GM20431 (cell line): Measurements from ENCODE around the gene TRAPPC1.
"Not testable (repeated sequence)": the region's sequence is repeated elsewhere in the genome, so short reads cannot be mapped to it uniquely, and the experiment has no call there.

Source experiments
- in situ Hi-C: fragments of 300-500 bp; cut with MseI, MboI; formaldehyde crosslinking; loops from one replicate; pipeline ENCODE4 v1.15.0; 2020; ENCODE audit warnings: low sequenced_read_pairs; ENCODE audit not compliant: unreplicated experiment

TRAPPC1 gene, protein sequence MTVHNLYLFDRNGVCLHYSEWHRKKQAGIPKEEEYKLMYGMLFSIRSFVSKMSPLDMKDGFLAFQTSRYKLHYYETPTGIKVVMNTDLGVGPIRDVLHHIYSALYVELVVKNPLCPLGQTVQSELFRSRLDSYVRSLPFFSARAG

GRCh38 chr17:7931709-7932482 is at the start of gene TRAPPC1, which contains the start of gene CNTROB:
TSS of gene TRAPPC1 (minus strand) at chr17:7931946. CDS start at chr17:7931829, 117 bp downstream.
TSS of gene CNTROB (plus strand) at chr17:7932206. CDS start at chr17:7933080, 874 bp downstream.
- in situ Hi-C loops, result no loop called here

GRCh38 chr17:7977805-7978204 is 46.1 kb upstream of the TRAPPC1 start:
- in situ Hi-C loops, result loop anchor here (25.0 kb wide), 1 partner anchor 241 kb away; no protein-coding TSS in a partner anchor

DNA sequence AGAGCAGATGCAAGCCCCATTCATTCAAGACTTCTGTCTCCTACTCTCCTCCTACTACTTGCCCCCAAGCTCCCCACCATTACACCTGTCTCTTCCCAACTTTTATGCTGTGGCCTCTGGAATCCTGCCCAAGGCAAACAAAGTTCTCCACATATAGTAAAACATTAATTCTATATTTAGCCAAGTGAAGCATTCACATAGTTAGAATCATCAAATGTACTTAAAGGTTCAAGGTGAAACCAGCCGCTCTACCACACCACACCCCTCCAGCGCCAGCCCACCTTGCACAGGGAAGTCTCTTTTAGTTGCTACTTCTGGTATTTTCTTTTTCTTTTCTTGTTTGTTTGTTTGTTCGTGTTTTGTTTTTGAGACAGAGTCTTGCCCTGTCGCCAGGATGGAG is 45.3 kb upstream of the TRAPPC1 start:
- in situ Hi-C loops, result loop anchor here (25.0 kb wide), 1 partner anchor 240 kb away; no protein-coding TSS in a partner anchor

GRCh38 chr17:7974638-7975131 is 42.9 kb upstream of the TRAPPC1 start:
- in situ Hi-C loops, result loop anchor here (25.0 kb wide), 1 partner anchor 237 kb away; no protein-coding TSS in a partner anchor

DNA sequence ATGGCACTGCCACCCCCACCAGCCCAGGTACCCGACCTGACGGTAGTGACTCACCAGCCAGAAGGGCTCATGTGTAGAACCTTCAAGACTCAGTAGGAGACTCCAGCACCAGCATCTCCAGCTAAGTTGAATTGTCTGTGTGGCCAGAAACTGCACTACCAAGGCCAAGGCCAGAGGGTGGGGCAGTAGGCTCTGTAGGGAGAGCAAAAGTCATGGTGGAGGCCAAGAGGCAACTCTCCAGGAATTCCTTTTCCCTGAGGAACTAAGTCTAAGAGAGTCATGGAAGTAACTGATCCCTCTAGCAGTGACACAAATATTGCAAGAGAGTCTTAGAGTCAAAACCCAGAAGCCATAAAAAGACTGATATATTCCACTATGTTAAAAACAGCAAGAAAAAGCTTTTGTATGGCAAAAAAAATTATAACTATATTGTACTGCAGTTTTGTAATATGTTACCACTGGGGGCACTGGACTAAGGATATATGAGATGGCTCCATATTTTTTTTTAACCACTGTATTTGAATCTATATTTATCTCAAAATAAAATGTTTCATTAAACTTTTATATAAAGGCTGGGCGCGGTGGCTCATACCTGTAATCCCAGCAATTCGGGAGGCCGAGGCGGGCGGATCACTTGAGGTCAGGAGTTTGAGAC is 40.5 kb upstream of the TRAPPC1 start:
- in situ Hi-C loops, result no loop called here

DNA sequence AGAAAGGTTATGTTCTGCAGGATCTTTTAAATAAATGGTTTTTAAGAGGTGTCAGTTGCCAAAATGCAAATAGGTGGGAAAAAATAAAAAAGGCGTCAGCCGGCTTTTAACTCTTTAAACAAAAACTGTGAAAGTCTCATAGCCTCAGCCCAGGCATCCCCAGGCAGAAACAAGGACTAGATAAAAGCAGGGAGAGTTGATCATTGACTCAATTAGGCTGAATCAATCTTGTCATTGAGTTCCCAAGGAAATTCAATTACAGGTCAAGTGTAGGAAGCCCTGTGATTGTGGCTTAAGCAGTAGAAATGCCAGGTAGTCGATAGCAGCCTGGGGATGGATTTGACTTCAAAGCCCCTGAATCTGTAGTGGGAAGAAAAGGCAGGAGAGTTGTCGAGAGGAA is 39.9 kb upstream of the TRAPPC1 start:
- in situ Hi-C loops, result no loop called here

DNA sequence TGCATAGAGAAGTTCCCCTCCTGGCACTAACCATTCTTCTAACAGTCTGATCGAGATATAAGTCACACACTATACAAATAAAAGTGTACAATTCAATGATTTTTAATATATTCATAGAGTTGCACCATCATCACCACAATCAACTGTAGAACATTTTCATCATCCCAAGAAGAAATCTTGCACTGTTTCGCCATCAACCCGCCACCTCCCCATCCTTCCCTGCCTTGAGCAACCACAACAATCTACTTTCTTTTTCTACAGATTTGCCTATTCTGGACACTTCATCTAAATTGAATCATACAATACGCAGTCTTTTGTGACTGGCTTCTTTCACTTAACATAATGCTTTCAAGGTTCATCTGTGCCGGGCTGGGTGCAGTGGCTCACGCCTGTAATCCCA is 37.7 kb upstream of the TRAPPC1 start:
- in situ Hi-C loops, result no loop called here

DNA sequence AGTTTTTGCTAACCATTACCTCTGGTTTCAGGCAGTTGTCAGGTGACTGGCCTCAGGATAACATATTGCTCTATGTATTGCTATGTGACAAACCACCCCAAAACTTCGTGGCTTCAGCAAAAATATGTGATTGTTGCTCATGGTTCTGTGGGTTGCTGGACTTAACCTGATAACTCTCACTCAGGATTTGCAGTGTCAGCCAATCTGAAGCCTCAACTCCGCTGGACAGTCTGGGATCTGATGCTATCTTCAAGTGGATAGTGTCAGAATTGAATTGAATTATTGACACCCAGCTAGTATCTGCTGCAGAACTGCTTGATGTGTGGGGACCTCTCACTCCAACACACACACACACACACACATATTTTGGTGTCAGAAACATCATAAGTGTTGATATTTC is 36.0 kb upstream of the TRAPPC1 start:
- in situ Hi-C loops, result no loop called here

DNA sequence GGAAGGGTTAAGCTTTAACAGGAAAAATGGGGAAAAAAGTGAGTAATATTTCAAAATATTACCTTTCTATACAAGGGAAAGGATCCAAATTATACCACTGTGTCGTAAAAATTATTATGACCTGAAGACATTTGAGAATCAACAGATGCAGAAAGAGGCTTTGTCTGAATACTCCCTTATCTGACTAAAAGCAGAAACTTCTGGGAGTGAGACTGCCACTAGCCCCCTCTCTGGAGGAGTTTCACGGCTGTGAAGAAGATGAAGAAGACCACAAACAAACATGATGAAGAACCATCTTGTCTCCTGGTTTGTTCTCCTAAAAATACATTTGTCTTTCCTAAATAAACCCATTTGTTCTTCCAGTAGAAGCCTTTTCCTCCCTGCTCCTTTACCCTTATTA is 29.7 kb upstream of the TRAPPC1 start:
- in situ Hi-C loops, result no loop called here

- in situ Hi-C loops, result no loop called here
These were observed 27.9 kb upstream of the TRAPPC1 start for GRCh38 chr17:7959503-7960253.

- in situ Hi-C loops, result no loop called here
These were observed 24.7 kb upstream of the TRAPPC1 start for GRCh38 chr17:7956228-7956965.

DNA sequence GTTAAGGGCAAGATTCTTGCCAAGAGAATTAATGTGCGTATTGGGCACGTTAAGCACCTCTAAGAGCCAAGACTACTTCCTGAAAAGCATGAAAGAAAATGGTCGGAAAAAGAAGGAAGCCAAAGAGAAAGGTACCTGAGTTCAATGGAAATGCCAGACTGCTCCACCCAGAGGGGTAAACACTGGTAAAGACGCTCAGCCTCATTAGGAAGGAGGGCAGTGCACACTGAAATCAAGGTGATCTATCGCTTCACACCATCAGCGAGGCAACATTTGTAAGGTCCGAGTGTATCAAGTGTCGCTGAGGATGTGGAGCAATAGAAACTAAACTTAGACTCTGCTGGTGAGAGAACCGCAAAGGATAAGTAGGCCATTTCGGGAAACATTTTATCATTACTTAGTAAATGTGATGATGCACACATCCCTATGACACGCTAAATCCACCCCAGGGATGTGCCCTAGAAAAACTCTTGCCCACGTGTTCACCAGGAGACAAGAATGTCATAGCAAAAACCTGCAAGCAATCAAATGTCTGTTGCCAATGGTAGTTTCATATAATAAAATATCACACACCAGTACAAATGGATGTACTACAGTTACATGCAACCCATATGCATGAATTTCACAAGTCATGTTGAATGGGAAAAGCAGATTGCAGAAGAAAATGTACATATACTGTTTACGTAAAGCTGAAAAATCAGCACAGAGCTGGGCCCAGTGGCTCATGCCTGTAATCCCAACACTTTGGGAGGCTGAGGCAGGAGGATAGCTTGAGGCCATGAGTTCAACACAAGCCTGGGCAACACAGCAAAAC is 23.9 kb upstream of the TRAPPC1 start:
- in situ Hi-C loops, result no loop called here

- in situ Hi-C loops, result not testable (repeated sequence)
These were observed 21.5 kb upstream of the TRAPPC1 start for GRCh38 chr17:7953266-7953665.

GRCh38 chr17:7951143-7951792 is 19.5 kb upstream of the TRAPPC1 start:
- in situ Hi-C loops, result no loop called here

DNA sequence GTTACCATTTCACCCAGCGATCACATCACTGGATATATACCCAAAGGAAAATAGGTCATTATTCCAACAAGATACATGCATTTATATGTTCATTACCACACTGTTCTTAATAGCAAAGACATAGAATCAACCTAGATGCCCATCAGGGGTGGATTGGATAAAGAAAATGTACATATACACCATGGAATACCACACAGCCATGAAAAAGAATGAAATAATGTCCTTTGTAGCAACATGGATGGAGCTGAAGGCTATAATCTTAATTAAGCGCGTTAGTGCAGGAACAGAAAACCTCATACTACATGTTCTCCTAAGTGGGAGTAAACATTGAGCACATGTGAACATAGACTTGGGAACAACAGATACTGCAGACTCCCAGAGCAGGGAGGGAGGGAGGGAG is 18.8 kb upstream of the TRAPPC1 start:
- in situ Hi-C loops, result no loop called here

DNA sequence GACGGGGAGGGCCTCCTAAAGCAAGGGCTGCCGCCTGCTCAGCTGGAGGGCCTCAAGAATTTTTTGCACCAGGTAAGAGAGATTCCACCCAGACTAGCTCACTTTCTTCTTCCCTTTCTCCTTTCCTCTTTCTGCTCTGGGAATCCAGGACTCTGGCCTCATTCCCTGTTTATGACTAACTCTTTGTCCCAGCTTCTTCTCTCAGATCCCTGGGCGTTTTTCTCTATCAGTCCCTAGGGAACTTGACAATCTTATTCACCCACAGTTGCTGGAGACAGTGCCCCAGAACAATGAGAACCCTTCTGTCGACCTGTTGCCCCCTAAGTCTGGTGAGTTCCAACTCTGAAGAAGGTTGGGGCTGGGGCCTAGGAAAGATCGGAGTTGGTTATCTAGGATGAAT is 15.9 kb upstream of the TRAPPC1 start:
- in situ Hi-C loops, result no loop called here

GRCh38 chr17:7946441-7946840 is 14.7 kb upstream of the TRAPPC1 start:
- in situ Hi-C loops, result no loop called here

DNA sequence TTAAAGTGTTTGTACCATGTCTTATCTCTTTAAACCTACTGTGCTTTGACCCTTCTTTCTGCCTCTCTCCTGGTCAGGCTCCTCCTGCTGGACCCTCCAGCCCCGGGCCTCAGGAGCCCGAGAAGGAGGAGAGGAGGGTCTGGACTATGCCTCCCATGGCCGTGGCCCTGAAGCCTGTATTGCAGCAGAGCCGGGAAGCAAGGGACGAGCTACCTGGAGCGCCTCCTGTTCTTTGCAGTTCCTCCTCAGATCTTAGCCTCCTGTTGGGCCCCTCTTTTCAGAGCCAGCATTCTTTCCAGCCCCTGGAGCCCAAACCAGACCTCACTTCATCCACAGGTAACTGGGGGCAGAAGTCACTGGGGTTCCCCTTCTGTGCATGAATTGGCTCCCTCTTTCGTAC is 13.9 kb upstream of the TRAPPC1 start:
- in situ Hi-C loops, result no loop called here
